H9 (cell line): Measurements from ENCODE around the gene CDH15. TPM values are rescaled to one million over a fixed set of nuclear protein-coding genes. Genes with fewer than 3 reads are reported as not detected.

Experiments used
- DNase-seq: peaks from one replicate; pipeline ENCODE4 v3.0.0-alpha.2; 2017
- H2AFZ ChIP-seq: one replicate; pipeline ENCODE4 v1.6.1; 2013; ENCODE audit warnings: mild to moderate bottlenecking, low read length, control low read depth, moderate library complexity
- H2AK5ac ChIP-seq: 2 replicates; pipeline ENCODE4 v1.6.1; 2013; ENCODE audit warnings: low read length, control low read depth, mixed read lengths; ENCODE audit not compliant: insufficient read length
- H2BK120ac ChIP-seq: one replicate; pipeline ENCODE4 v1.6.1; 2013; ENCODE audit warnings: low read depth, mild to moderate bottlenecking, low read length, control low read depth, inconsistent platforms; ENCODE audit not compliant: poor library complexity, severe bottlenecking
- H2BK12ac ChIP-seq: 2 replicates; pipeline ENCODE4 v1.6.1; 2013; ENCODE audit warnings: low read length, control low read depth, mixed read lengths, low read depth; ENCODE audit not compliant: insufficient read length
- H2BK15ac ChIP-seq: 2 replicates; pipeline ENCODE4 v1.6.1; 2013; ENCODE audit warnings: low read depth, low read length, control low read depth
- H2BK20ac ChIP-seq: one replicate; pipeline ENCODE4 v1.6.1; 2013; ENCODE audit warnings: low read depth, mild to moderate bottlenecking, low read length, control low read depth, inconsistent platforms; ENCODE audit not compliant: poor library complexity, severe bottlenecking
- H2BK5ac ChIP-seq: 2 replicates; pipeline ENCODE4 v1.6.1; 2013; ENCODE audit warnings: low read length, control low read depth, mixed read lengths; ENCODE audit not compliant: insufficient read length
- H3K14ac ChIP-seq: 2 replicates; pipeline ENCODE4 v1.6.1; 2013; ENCODE audit warnings: low read length, control low read depth; ENCODE audit not compliant: insufficient read depth
- H3K18ac ChIP-seq: 2 replicates; pipeline ENCODE4 v1.6.1; 2013; ENCODE audit warnings: low read depth, mild to moderate bottlenecking, mixed read lengths, low read length, control low read depth; ENCODE audit not compliant: insufficient read length
- H3K23ac ChIP-seq: 2 replicates; pipeline ENCODE4 v1.6.1; 2013; ENCODE audit warnings: low read length, control low read depth, mixed read lengths, low read depth; ENCODE audit not compliant: insufficient read length
- H3K23me2 ChIP-seq: 2 replicates; pipeline ENCODE4 v1.6.1; 2013; ENCODE audit warnings: low read depth, mild to moderate bottlenecking, mixed read lengths, low read length, control low read depth; ENCODE audit not compliant: insufficient read length, poor library complexity, severe bottlenecking
- H3K27ac ChIP-seq: 2 replicates; pipeline ENCODE4 v1.5.1; 2013; ENCODE audit warnings: low read length, control low read depth, mixed read lengths, low read depth; ENCODE audit not compliant: insufficient read length
- H3K27me3 ChIP-seq: 2 replicates; pipeline ENCODE4 v1.6.1; 2013; ENCODE audit warnings: low read length, control low read depth, inconsistent platforms; ENCODE audit not compliant: insufficient read depth
- H3K4ac ChIP-seq: 2 replicates; pipeline ENCODE4 v1.6.1; 2013; ENCODE audit warnings: low read depth, mild to moderate bottlenecking, control low read depth, inconsistent platforms, low read length, moderate library complexity
- H3K4me1 ChIP-seq: 2 replicates; pipeline ENCODE4 v1.6.1; 2013; ENCODE audit warnings: low read length, control low read depth, inconsistent platforms; ENCODE audit not compliant: insufficient read depth
- H3K4me2 ChIP-seq: 2 replicates; pipeline ENCODE4 v1.6.1; 2013; ENCODE audit warnings: low read length, control low read depth, mixed read lengths; ENCODE audit not compliant: insufficient read length, insufficient read depth
- H3K56ac ChIP-seq: 2 replicates; pipeline ENCODE4 v1.6.1; 2013; ENCODE audit warnings: low read depth, mild to moderate bottlenecking, mixed read lengths, low read length, control low read depth; ENCODE audit not compliant: insufficient read length
- H3K79me1 ChIP-seq: 2 replicates; pipeline ENCODE4 v1.6.1; 2013; ENCODE audit warnings: low read depth, mild to moderate bottlenecking, moderate library complexity, low read length, control low read depth, inconsistent platforms; ENCODE audit not compliant: insufficient read depth, poor library complexity, severe bottlenecking
- H3K79me2 ChIP-seq: 2 replicates; pipeline ENCODE4 v1.6.1; 2013; ENCODE audit warnings: low read length, control low read depth, inconsistent platforms; ENCODE audit not compliant: insufficient read depth
- H3K9ac ChIP-seq: 2 replicates; pipeline ENCODE4 v1.6.1; 2013; ENCODE audit warnings: low read length, control low read depth, mixed read lengths; ENCODE audit not compliant: insufficient read length; ENCODE audit errors: extremely low read depth
- H3K9me3 ChIP-seq: one replicate; pipeline ENCODE4 v1.6.1; 2013; ENCODE audit warnings: low read depth, low read length, inconsistent platforms; ENCODE audit not compliant: control insufficient read depth
- H3T11ph ChIP-seq: one replicate; pipeline ENCODE4 v1.6.1; 2013; ENCODE audit warnings: mild to moderate bottlenecking, low read length, control low read depth, inconsistent platforms
- H4K20me1 ChIP-seq: one replicate; pipeline ENCODE4 v1.6.1; 2013; ENCODE audit not compliant: control insufficient read depth, insufficient read length, insufficient read depth
- H4K5ac ChIP-seq: 2 replicates; pipeline ENCODE4 v1.6.1; 2013; ENCODE audit warnings: low read depth, mild to moderate bottlenecking, mixed read lengths, low read length, control low read depth; ENCODE audit not compliant: insufficient read length
- H4K8ac ChIP-seq: replicated peaks from 2 replicates; pipeline ENCODE4 v1.6.1; 2013; ENCODE audit warnings: low read length, control low read depth, mixed read lengths, low read depth; ENCODE audit not compliant: insufficient read length
- H4K91ac ChIP-seq: 2 replicates; pipeline ENCODE4 v1.6.1; 2013; ENCODE audit warnings: low read depth, mild to moderate bottlenecking, moderate library complexity, mixed read lengths, low read length, control low read depth; ENCODE audit not compliant: insufficient read length
- H3K27ac Mint-ChIP-seq, 3 experiments: 2 replicates in 2 of 3; 3 replicates in 1 of 3; pipeline ENCODE4 v1.8.0; 2020 to 2021; ENCODE audit warnings: mixed read lengths in 3 of 3, mild to moderate bottlenecking in 1 of 3, moderate library complexity in 1 of 3
- H3K27me3 Mint-ChIP-seq: 2 replicates; pipeline ENCODE4 v1.8.0; 2021; ENCODE audit warnings: low read depth, mild to moderate bottlenecking, moderate library complexity, mixed read lengths
- H3K36me3 Mint-ChIP-seq, 3 experiments: 2 replicates in 2 of 3; 3 replicates in 1 of 3; pipeline ENCODE4 v1.8.0; 2020 to 2021; ENCODE audit warnings: low read depth in 3 of 3, mixed read lengths in 3 of 3; ENCODE audit not compliant: insufficient read depth in 1 of 3
- H3K4me1 Mint-ChIP-seq, 2 experiments: 2 replicates each; pipeline ENCODE4 v1.8.0; 2020; ENCODE audit warnings: mixed read lengths in 2 of 2
- H3K4me3 Mint-ChIP-seq, 2 experiments: 2 replicates in 1 of 2; 3 replicates in 1 of 2; pipeline ENCODE4 v1.8.0; 2020 to 2021; ENCODE audit warnings: mild to moderate bottlenecking in 2 of 2, mixed read lengths in 2 of 2, moderate library complexity in 1 of 2
- H3K9me3 Mint-ChIP-seq, 2 experiments: 2 replicates in 1 of 2; 3 replicates in 1 of 2; pipeline ENCODE4 v1.8.0; 2020; ENCODE audit warnings: mild to moderate bottlenecking in 2 of 2, mixed read lengths in 2 of 2, moderate library complexity in 1 of 2
- CTCF ChIP-seq: fragments of 200-600 bp; sonication (generic); conservative IDR thresholded peaks from 3 replicates; pipeline ENCODE4 v1.8.0; 2021; ENCODE audit warnings: antibody characterized with exemption, mild to moderate bottlenecking
- WGBS: extraction: QIAGEN DNeasy Blood & Tissue Kit; methylation state at CpG from one replicate; pipeline ENCODE4 v1.1.7; 2013; ENCODE audit warnings: missing lambda C conversion rate, low lambda C conversion rate, mixed read lengths; ENCODE audit not compliant: insufficient read length; ENCODE audit errors: extremely low coverage; 5-methylcytosine and 5-hydroxymethylcytosine counted together
- total RNA-seq: library from RNA; stranded (reverse); gene quantifications from 2 replicates; pipeline ENCODE4 v1.2.1, GENCODE V29; 2021

The CDH15 gene
- total RNA-seq, 1 experiment from 2014 or later, result 0.28 TPM

GRCh38 chr16:89222931-89223330, 51.4 kb downstream of the CDH15 start:
- no CpG with 5 or more reads among the region's 21 CpGs for WGBS
- no peak overlapping the region for H2BK120ac ChIP-seq

More at GRCh38 chr16:89222931-89223330, 51.4 kb downstream of the CDH15 start:
- Histone ChIP-seq H4K20me1 (no peaks in the 10 kb centered on the region), H3K23ac (no peak overlapping the region), H4K8ac (no peak overlapping the region), H3K79me1 (no peaks in the 10 kb centered on the region), H3T11ph (no peak overlapping the region), H4K5ac (no peak overlapping the region), H2AK5ac (no peak overlapping the region), H3K4me1 (no peaks in the 10 kb centered on the region), H3K27ac (no peak overlapping the region), H3K4me2 (no peak overlapping the region), H3K9me3 (peaks cover 10% of the 10 kb centered on the region), H3K27me3 (no peaks in the 10 kb centered on the region), H3K18ac (no peak overlapping the region), H3K9ac (no peak overlapping the region), H2BK15ac (no peak overlapping the region), H2BK5ac (no peak overlapping the region), H3K23me2 (peaks cover 2% of the 10 kb centered on the region), H4K91ac (no peak overlapping the region), H3K56ac (no peak overlapping the region), H3K79me2 (no peaks in the 10 kb centered on the region), H3K14ac (no peak overlapping the region), H2BK20ac (no peak overlapping the region), H2AFZ (no peak overlapping the region), H2BK12ac (no peak overlapping the region), H3K4ac (no peak overlapping the region)
- peaks cover 4 to 9% of the 10 kb centered on the region in 2 experiments for H3K9me3 Mint-ChIP-seq
- no peaks in the 10 kb centered on the region for H3K27me3 Mint-ChIP-seq
- no peak overlapping the region for H3K4me3 Mint-ChIP-seq
- TF ChIP-seq CTCF, result no peak
- H3K4me1 Mint-ChIP-seq, result peaks cover 0 to 5% of the 10 kb centered on the region in 2 experiments; a peak in 1 of 4 replicates
- H3K27ac Mint-ChIP-seq, result no peak overlapping the region
- peaks cover 44 to 62% (median 54%) of the 10 kb centered on the region in 3 experiments for H3K36me3 Mint-ChIP-seq
- DNase-seq, result no peak
